ENCODE data around the gene CDK14.

The CDK14 gene

GRCh38 chr7:90839316-90839715 lies 243.2 kb downstream of the CDK14 start:
- TF ChIP-seq CTCF (IDR thresholded peaks at IDR 0.05; ENCODE audit: low read depth, low read length, missing control alignments), result no peak
- DNase-seq (ENCODE audit: extremely low read depth, low read depth), result no peak
- no peak overlapping the region for H3K4me3 ChIP-seq (replicated peaks; ENCODE audit: low read depth, low read length)

GRCh38 chr7:90839727-90840291 lies 243.7 kb downstream of the CDK14 start:
- TF ChIP-seq CTCF (IDR thresholded peaks at IDR 0.05; ENCODE audit: low read depth, low read length, missing control alignments), result no peak
- no peak for DNase-seq (ENCODE audit: extremely low read depth, low read depth)
- no peak overlapping the region for H3K4me3 ChIP-seq (replicated peaks; ENCODE audit: low read depth, low read length)

GRCh38 chr7:90841759-90842429 lies 245.8 kb downstream of the CDK14 start:
- no peak for TF ChIP-seq CTCF (IDR thresholded peaks at IDR 0.05; ENCODE audit: low read depth, low read length, missing control alignments)
- no peak overlapping the region for H3K4me3 ChIP-seq (replicated peaks; ENCODE audit: low read depth, low read length)
- no peak for DNase-seq (ENCODE audit: extremely low read depth, low read depth)

- DNase-seq (ENCODE audit: extremely low read depth, low read depth), result no peak
- TF ChIP-seq CTCF (IDR thresholded peaks at IDR 0.05; ENCODE audit: low read depth, low read length, missing control alignments), result no peak
- no peak overlapping the region for H3K4me3 ChIP-seq (replicated peaks; ENCODE audit: low read depth, low read length)
Observed at GRCh38 chr7:90842430-90842788, 246.3 kb downstream of the CDK14 start.

GRCh38 chr7:90843472-90843871 lies 247.4 kb downstream of the CDK14 start:
- H3K4me3 ChIP-seq (replicated peaks; ENCODE audit: low read depth, low read length), result no peak overlapping the region
- no peak for DNase-seq (ENCODE audit: extremely low read depth, low read depth)
- TF ChIP-seq CTCF (IDR thresholded peaks at IDR 0.05; ENCODE audit: low read depth, low read length, missing control alignments), result no peak

GRCh38 chr7:90844421-90844820 lies 248.3 kb downstream of the CDK14 start:
- no peak for TF ChIP-seq CTCF (IDR thresholded peaks at IDR 0.05; ENCODE audit: low read depth, low read length, missing control alignments)
- no peak for DNase-seq (ENCODE audit: extremely low read depth, low read depth)
- H3K4me3 ChIP-seq (replicated peaks; ENCODE audit: low read depth, low read length), result no peak overlapping the region

- no peak for DNase-seq (ENCODE audit: extremely low read depth, low read depth)
- H3K4me3 ChIP-seq (replicated peaks; ENCODE audit: low read depth, low read length), result no peak overlapping the region
- TF ChIP-seq CTCF (IDR thresholded peaks at IDR 0.05; ENCODE audit: low read depth, low read length, missing control alignments), result no peak
Observed at GRCh38 chr7:90846192-90846591, 250.1 kb downstream of the CDK14 start.
